Neural cell (in vitro differentiated cells): ENCODE data around the gene SLC6A8.

Experiments used
- EP300 ChIP-seq: fragments of 450-650 bp; conservative IDR thresholded peaks from 2 replicates; pipeline ENCODE4 v1.6.1; 2014; ENCODE audit warnings: antibody characterized with exemption, mild to moderate bottlenecking, moderate library complexity; ENCODE audit not compliant: poor library complexity, severe bottlenecking
- EZH2 ChIP-seq: fragments of 200-600, 300-800 bp; shearing (Covaris generic), sonication (generic); IDR thresholded peaks from 2 replicates; pipeline ENCODE4 v1.6.1; 2014; ENCODE audit warnings: antibody characterized with exemption, low read length, borderline replicate concordance, mild to moderate bottlenecking; ENCODE audit not compliant: insufficient read depth, poor library complexity, severe bottlenecking
- POLR2AphosphoS5 ChIP-seq: IDR thresholded peaks from 2 replicates; pipeline ENCODE4 v1.6.1; 2012
- RAD21 ChIP-seq: fragments of 450-650 bp; conservative IDR thresholded peaks from 2 replicates; pipeline ENCODE4 v1.6.1; 2014; ENCODE audit warnings: antibody characterized with exemption, mild to moderate bottlenecking, moderate library complexity
- TAF1 ChIP-seq: IDR thresholded peaks from 2 replicates; pipeline ENCODE4 v1.6.1; 2012; ENCODE audit warnings: low read depth
- TF ChIP-seq, protein P1 (sequence below): fragments of 450-650 bp; IDR thresholded peaks from 2 replicates; pipeline ENCODE4 v1.5.1; 2014; ENCODE audit warnings: antibody characterized with exemption, mild to moderate bottlenecking, moderate library complexity; ENCODE audit not compliant: poor library complexity, severe bottlenecking
- TF ChIP-seq, protein P2 (sequence below): IDR thresholded peaks from 2 replicates; pipeline ENCODE4 v1.6.1; 2012; ENCODE audit warnings: borderline replicate concordance

DNA sequence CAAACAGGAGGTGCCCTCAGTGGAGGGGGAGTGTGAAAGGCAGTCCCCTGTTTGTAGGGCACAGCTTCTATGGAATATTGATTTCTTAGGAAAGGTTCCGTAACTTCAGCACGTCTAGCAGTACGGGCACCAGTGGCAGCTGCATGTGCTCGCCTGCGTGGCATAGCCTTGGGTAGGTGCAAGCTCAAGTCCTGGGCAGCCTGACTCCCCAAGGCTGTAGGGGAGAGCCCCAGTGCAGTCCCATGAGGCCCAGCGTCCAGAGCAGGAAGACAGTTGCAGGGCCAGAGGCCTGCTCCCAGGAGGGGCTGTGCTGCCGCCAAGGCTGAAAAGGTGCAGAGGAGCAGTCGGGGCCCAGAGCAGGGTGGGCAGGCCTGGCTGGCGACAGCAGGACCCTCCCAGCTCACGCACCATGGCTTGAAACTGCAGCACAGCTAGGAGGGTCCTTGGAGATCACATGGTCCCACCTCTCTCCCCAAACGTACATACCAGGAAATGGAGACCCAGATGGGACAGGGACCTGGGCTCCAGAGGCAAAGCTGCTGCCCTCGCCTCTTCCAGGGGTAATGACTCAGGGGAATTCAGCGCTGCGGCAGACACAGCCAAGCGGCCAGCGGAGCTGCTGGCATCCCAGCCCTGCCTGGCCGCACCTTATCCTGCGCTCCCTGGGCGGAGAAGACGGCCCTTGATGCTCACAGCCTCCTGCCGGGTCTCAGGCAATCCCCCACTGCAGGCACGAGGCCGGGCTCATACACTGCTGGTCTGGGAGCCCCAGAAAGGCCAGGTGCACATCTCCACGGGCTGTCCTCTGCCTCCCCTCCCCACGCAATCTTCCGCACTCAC lies 46.8 kb upstream of the SLC6A8 start:
- TF ChIP-seq, protein P1, sequence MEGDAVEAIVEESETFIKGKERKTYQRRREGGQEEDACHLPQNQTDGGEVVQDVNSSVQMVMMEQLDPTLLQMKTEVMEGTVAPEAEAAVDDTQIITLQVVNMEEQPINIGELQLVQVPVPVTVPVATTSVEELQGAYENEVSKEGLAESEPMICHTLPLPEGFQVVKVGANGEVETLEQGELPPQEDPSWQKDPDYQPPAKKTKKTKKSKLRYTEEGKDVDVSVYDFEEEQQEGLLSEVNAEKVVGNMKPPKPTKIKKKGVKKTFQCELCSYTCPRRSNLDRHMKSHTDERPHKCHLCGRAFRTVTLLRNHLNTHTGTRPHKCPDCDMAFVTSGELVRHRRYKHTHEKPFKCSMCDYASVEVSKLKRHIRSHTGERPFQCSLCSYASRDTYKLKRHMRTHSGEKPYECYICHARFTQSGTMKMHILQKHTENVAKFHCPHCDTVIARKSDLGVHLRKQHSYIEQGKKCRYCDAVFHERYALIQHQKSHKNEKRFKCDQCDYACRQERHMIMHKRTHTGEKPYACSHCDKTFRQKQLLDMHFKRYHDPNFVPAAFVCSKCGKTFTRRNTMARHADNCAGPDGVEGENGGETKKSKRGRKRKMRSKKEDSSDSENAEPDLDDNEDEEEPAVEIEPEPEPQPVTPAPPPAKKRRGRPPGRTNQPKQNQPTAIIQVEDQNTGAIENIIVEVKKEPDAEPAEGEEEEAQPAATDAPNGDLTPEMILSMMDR, result no peak
- no peak for TF ChIP-seq TAF1
- no peak for TF ChIP-seq POLR2AphosphoS5
- TF ChIP-seq EP300, result no peak
- TF ChIP-seq, protein P2, sequence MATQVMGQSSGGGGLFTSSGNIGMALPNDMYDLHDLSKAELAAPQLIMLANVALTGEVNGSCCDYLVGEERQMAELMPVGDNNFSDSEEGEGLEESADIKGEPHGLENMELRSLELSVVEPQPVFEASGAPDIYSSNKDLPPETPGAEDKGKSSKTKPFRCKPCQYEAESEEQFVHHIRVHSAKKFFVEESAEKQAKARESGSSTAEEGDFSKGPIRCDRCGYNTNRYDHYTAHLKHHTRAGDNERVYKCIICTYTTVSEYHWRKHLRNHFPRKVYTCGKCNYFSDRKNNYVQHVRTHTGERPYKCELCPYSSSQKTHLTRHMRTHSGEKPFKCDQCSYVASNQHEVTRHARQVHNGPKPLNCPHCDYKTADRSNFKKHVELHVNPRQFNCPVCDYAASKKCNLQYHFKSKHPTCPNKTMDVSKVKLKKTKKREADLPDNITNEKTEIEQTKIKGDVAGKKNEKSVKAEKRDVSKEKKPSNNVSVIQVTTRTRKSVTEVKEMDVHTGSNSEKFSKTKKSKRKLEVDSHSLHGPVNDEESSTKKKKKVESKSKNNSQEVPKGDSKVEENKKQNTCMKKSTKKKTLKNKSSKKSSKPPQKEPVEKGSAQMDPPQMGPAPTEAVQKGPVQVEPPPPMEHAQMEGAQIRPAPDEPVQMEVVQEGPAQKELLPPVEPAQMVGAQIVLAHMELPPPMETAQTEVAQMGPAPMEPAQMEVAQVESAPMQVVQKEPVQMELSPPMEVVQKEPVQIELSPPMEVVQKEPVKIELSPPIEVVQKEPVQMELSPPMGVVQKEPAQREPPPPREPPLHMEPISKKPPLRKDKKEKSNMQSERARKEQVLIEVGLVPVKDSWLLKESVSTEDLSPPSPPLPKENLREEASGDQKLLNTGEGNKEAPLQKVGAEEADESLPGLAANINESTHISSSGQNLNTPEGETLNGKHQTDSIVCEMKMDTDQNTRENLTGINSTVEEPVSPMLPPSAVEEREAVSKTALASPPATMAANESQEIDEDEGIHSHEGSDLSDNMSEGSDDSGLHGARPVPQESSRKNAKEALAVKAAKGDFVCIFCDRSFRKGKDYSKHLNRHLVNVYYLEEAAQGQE, result no peak
- no peak for TF ChIP-seq EZH2
- TF ChIP-seq RAD21, result no peak
